ENCODE measurements around the gene CFAP57.
A peak's percentile ranks its signal among the peaks of the same experiment; 100 is the strongest.
"Not testable (repeated sequence)": the region's sequence is repeated elsewhere in the genome, so short reads cannot be mapped to it uniquely, and the experiment has no call there.

The CFAP57 gene

DNA sequence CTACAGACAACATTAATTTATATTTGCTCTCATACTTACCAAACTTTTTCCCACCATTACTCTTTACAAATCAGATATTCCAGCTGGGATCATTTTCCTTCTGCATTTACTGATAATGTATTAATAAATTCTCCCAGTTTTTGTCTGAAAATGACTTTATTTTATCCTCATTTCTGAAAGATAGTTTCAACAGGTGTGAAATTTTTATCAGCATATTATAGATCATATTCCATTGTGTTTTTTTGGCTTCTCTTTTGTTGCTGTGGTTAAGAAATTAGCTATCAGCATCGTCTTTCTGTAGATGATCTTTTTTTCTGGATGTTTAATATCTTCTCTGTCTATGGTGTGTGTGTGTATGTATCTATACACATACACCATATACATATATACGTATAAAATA, 2.7 kb downstream of the CFAP57 start:
- DNase-seq = no peak

DNA sequence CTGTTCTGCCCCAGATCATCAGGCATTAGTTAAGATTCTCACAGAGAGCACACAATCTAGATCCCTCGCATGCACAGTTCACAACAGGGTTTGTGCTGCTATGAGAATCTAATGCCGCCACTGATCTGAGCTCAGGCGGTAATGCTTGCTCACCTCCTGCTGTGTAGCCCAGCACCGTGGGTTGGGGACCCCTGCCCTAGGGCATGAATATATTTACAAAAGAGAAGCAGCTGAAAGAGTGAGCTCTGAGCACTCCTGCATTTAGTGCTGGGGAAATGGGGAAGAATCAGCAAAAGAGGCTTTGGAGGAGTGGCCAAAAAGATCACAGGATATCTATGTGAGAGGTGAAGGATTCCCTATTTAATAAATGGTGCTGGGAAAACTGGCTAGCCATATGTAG, 5.6 kb downstream of the CFAP57 start:
- DNase-seq = no peak

DNA sequence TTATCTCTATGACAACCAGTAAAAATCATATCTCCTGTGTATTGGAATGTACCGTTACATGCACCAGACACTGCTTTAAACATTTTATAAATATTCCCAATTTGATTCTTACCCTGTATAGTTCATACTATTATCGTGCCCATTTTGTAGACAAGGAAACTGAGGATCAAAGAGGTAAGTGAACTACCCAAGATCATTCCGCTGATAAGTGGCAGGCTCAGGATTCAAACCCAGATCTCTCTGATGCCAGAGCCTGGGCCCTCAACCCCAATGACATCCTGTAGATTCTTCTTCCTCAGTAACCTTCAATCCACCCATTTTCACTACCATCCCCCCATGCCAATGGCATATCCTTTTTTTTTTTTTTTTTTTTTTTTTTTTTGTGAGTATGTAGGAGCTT, 12.3 kb downstream of the CFAP57 start:
- DNase-seq = no peak

DNA sequence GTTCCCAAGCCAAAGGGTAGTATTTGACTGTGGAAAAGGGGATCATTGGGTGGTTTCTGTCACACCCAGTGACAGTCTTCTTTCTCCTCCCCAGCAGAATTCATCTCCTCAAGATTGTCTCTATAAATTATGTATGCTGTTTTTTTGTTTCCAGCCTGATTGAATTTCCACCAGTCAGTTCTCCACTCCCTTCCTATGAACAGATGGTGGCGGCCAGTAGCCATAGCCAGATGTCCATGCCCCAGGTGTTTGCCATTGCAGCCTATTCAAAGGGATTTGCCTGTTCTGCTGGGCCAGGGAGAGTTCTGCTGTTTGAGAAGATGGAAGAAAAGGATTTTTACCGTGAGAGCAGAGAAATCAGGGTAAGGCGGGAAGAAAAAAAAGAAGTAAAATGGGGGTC, 12.9 kb downstream of the CFAP57 start:
- DNase-seq = no peak

DNA sequence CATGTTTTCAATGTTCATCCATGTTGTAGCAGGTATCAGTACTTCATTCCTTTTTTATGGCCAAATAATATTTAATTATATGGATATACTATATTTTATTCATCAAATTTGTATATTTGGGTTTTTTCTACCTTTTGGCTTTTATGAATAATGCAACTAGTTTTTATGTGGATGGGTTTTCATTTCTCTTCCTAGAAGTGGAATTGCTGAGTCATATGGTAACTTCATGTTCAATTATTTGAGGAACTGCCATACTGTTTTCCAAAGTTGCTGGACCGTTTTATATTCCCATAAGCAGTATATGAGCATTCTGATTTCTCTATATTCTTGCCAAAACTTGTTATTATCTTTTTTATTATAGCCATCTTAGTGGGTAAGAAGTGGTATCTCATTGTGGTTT, 16.0 kb downstream of the CFAP57 start:
- no peak for DNase-seq

DNA sequence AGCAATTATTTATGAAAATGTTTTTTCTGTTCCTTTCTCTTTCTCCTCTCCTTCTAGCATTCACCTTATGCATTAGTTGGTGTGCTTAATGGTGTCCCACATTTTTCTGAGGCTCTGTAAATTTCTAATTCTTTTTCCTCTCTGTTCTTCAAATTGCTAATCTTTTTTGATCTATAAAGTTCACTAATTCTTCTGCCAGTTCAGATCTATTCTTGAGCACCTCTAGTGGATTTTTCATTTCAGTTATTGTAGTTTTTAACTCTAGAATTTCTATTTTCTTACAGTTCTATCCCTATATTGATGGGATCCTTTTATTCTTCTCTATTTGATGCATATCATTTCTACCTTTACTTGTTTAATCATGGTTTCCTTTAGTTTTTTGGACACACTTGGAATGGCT, 22.4 kb downstream of the CFAP57 start:
- DNase-seq = no peak

DNA sequence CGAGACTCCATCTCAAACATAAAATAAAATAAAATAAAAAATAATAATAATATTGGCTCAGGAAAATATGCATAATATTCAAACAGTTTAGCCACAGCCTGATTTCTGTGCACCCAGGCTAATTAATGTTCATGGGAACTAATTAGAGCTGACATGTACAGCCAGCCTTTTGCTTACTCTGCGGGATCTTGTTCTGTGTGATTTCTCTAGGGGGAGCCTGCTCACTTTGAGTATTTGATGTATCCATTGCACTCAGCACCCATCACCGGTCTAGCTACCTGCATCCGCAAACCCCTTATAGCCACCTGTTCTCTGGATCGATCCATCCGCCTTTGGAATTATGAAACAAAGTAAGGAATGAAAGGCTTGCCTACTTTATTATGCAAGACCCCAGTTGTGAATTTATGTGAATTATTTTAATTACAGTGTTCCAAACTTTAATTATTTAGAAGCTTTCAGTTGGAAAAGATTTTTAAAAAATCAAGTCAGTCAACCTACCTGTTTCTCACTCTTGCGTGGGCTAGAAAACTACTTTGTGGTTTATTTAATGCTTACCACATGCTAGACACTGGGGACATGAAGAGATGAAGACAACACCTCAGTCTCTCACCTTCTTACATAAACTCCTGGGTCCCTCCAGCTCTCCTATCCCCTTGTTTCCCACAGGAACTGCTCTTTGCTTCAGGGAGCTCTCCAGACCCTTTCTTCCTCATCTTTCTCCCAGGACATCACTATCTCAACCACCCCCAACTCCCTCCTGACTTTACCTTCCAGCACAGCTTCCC, 25.4 kb downstream of the CFAP57 start:
- DNase-seq = no peak

DNA sequence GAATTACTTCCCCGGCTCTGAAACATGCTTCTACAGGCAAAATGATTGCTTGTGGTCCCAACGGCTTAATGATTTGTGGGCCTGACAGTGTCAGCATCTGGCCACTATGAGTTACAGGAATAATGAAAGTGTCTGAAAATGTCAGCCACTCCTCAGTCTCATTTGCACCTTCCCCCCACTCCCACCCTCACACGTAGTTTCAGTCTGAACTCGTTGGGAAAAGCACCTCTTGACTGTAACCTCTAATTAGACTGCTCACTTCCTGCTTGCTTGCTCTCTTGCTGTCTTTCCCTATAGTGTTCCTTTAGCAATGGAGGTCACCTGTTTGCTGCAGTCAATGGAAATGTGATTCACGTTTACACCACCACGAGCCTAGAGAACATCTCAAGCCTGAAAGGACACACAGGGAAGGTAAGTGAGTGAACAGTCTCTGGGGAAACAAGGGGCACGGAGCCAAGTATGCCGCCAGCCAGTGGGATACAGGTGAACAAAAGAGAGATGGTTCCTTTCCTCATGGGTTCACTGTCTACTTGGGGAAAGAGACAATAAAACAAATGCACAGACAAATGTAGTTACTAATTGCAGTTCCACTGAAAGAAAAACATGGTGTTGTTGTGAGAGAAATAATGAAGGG, 27.1 kb downstream of the CFAP57 start:
- peak; percentile 99 for DNase-seq

DNA sequence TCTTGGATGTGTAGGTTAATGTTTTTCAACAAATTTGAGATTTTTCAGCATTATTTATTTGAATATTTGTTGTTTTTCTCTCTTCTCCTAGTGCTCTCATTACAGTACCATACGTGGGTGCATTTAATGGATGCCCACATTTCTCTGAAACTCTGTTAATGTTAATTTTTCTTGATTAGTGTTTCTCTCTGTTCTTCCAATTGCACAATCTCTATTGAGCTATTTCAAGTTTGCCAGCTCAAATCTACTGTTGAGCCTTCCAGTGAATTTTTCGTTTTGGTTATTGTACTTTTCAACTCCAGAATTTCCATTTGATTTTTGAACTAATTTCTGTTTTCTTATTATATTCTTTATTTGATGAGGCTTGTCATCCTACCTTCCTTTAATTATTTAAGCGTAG, 31.7 kb downstream of the CFAP57 start:
- no peak for DNase-seq

DNA sequence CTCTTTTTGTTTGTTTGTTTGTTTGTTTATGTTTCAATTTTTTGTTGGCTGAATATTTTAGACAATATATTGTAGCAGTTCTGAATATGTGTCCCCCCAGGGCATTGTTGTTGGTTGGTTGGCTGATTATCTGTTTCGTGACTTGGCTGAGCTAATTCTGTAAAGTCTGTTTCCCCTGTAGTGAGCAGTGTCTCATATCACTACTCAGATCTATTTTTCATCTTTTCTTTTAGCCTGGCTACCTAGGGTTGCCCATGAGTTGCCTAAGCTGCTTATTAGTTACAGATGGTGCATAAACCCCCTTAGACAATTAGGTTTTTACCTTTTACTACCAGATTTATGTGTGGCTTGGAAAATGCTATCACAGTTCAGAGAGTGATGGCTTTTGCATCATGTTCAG, 32.3 kb downstream of the CFAP57 start:
- DNase-seq = no peak

DNA sequence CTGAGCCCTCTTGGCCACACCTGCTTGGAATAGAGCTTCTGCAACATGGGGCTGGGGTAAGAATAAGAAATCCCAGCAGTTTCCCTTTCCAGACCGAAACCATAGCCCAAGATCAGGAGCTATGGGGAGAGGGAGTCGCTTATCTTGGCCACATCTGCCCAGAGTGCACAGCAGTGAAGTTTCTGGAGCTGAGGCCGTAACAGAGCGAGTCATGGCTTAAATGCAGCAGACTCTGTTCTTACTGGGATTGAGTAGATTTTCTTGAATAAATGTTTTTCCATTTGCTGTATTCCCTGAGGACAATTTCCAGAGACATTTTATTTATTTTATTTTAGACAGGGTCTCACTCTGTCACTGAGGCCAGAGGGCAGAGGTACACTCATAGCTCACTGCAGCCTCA, 33.5 kb downstream of the CFAP57 start:
- DNase-seq = no peak

DNA sequence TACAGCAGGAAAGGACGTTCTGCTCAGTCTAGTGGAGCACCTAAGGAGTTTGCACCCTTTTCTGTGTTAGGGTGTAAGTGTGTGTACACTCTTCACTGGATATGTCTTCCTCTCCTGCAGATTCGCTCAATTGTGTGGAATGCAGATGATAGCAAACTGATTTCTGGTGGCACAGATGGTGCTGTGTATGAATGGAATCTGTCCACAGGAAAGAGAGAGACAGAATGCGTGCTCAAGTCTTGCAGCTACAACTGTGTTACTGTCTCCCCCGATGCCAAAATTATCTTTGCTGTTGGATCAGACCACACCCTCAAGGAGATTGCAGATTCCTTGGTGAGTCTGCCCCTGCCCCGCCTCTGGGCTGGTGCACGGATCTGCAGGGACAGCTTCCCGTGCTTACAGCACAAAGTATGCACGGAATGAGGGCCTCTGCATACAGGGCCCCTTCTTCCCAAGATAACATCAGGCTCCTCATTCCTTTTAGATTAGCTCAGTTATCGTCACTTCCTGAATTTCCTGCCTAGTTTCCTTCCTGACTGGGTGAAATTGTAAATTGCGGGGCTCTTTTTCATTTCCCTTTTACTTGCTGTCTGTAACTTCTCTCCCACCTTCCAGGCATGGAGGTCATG, 34.6 kb downstream of the CFAP57 start:
- DNase-seq = no peak

DNA sequence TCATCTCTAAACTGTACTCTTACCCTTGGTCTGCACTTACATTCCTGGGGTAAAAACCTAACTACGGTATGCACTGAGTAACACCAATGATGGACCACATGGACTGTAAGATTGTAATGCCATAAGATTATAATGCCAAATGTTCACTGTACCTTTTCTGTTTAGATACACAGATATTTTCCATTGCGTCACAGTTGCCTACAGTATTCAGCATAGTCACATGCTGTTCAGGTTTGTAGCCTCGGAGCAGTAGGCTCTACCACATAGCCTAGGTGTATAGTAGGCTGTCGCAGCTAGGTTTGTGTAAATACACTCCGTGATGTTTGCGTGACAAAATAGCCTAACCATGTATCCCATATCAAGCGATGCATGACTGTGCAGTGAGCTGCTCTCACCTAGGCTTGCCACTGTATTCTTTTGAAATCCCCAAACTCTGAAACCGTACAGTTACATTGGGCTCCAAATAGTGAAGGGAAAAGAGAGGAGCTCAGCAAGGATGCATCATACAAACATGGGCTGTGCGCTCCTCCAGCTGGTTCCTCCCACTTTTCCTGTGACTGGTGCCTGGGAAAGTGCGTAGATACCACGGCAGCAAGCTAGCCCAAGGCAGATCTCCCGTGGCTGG, 35.2 kb downstream of the CFAP57 start:
- no peak for DNase-seq

DNA sequence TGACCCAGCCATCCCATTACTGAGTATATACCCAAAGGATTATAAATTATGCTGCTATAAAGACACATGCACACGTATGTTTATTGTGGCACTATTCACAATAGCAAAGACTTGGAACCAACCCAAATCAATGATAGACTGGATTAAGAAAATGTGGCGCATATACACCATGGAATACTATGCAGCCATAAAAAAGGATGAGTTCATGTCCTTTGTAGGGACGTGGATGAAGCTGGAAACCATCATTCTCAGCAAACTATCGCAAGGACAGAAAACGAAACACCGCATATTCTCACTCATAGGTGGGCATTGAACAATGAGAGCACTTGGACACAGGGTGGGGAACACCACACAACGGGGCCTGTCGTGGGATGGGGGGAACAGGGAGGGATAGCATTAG, 36.1 kb downstream of the CFAP57 start:
- not testable (repeated sequence) for DNase-seq

DNA sequence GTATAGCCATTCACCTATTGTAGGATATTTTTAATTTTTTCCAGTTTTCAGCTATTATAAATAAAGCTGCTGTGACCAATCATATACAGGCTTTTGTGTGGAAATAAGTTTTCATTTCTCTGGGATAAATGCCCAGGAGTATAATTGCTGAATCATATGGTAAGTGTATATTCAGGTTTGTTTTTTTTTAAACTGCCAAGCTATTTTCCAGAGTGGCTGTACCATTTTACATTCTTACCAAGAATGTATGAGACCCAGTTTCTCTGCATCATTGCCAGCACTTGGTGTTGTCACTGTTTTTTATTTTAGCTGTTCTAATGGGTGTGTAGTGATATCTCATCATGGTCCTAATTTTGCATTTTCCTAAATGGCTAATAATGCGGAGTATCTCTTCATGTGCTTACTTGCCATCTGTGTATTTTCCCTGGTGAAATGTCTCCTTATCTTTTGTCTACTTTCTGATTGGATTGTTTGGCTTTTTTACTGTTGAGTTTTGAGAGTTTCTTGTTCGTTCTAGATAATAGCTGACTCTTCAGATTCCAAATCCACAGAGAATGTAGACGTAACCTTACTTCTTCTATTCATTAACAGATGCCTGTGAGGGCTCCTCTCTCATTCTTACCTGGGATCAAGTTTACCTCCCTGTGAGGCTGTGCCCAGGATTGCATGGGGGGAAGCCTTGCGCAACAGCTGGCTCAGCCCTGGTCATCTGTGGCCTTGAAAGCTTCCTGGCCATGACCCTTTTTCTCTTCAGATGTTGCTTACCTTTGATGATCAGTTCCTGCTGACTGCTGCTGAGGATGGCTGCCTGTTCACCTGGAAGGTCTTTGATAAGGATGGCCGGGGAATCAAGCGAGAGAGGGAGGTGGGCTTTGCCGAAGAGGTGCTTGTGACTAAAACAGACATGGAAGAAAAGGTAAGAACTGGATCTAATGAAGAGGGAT, 42.6 kb downstream of the CFAP57 start:
- DNase-seq = no peak

DNA sequence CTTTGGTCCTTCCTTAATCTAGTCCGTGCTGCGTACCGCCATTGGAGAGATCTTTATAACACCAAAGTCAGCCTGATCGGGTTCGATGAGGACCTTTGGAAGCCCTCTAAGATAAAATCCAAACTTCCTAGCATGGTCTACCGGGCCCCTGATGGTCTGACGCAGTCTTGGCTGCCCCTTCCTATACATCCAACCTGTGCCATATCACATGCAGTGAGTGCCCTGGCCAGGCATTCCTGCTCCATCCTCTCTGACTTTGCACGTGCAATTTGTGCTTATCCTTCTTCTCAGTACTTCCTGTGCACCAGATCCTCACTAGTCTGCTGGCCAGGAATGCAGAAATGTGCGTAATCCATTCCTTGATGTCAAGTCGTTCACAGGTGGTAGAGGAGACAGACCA, 45.6 kb downstream of the CFAP57 start:
- no peak for DNase-seq

DNA sequence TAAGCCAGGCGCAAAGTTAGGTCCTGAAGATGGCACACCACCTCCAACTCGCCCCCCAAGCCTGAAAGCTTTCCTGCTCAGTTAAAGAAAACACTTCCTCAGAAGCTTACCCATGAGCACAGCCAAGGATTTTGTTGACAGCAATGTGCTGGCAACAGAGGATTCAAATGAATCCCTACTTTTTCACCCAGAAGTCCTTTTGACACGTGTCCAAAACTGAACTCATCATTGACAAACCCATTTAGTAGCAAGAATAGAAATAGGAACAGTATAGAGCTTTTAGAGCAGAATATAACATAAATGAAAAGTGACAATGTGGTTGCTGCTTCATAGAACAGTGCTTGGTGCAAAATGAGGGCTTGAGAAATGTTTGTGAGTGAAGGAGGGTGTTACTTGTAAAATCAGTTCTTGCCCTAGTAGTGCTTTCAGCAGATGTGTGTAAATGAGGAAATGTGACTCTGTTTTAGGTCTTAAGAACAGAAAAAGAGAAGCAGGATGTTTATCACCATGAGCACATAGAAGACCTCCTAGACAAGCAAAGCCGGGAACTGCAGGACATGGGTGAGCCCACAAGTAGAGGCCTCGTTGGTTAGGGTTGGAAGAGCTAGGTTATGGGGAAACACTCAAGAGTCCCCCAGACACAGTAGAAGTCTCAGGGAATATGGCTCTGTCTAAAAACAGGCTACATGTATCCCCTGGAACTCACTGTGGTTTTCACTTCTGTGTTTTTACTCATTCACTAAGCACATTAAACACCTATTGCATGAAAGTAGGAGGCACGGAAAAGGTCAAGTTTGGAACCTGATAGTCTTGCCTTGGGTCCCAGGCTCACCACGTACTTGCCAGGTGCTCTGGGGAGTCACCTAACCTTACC, 49.0 kb downstream of the CFAP57 start:
- DNase-seq = no peak

DNA sequence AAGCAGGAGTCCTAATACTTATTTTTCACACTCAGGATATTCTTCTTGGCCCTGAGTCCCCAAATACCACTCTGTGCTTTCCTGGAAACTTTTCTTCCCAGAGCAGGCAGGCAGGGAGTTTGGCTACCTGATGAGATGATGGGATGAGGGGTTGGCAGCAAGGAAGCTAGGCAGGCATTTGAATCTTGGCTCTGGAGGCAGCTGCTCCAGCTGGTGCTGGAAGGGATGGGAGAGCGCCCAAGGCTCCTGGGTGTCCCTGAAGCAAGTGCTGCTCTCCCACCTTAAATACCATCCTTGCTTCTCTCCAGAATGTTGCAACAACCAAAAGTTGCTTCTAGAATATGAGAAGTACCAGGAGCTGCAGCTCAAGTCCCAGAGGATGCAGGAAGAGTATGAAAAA, 49.7 kb downstream of the CFAP57 start:
- no peak for DNase-seq

DNA sequence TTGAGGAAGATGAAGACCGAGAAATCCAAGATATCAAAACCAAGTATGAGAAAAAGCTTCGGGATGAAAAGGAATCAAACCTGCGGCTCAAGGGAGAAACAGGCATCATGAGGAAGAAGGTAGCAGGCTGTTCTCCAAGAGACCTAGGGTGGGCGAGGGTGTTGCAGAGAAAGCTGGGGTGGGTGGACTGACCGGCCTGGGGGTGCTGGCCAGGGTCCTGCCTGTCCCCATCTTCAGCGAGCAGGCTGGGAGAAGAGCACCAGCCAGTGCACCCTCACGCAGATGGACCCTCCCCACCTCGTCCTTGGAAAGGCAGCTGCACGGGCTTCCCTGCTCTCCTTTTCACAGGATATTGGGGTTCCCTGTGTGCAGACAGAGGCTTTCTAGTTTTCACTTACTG, 50.7 kb downstream of the CFAP57 start:
- DNase-seq = no peak

DNA sequence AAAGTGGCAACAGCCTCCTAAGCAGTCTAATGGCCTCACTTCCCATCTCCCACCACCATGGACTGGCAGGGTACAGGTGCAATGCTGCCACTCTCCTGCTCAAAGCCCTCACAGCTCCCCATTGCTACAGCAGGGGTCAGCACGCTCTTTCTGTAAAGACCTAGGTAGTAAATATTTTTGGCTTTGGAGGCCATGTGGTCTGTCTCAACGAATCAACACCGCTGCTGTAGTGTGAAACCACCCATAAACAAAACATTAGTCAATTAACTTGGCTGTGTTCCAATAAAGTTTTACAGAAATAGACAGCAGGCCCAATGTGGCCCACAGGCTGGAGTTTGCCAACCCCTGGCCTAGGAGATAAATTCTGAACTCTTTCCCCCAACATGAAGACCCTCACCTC, 53.0 kb downstream of the CFAP57 start:
- DNase-seq = no peak

DNA sequence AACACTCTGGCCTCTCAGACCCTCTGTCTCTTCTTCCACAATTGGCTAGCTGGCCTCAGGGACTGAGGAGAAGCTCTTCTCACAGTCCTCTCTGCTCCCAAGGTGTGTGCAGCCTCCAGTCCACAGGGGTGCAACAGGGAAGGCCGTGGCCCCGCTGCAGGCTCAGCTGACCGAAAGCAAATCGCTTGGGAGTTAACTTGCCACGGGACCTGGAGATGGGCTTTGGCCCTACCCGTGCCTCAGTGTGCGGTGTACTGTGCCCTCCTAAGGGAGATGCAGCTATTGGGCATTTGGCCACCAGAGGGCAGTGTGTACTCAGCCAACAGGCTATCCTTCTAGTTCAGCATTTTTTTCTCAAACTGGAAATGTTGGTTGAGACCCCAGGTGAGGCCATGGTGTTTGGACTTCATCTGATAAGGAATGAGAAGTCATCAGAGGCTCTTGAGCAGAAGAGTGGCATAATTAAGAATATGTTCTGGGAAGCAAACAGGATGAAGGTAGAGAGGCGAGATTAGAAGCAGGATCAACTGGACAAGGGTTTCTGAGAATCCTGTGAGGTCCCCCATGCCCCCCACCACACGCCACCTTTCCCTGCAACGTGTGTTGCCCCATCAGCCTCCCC, 55.1 kb downstream of the CFAP57 start:
- DNase-seq = peak; percentile 100

Data from NCI-H748 treated with DMSO at 0.1 percent for 48 hours (cell line).